Measurements from ENCODE around the gene NPW.

The NPW gene

GRCh38 chr16:2037115-2037514 is 17.5 kb downstream of the NPW start:
- no peak for DNase-seq

GRCh38 chr16:2037647-2038381 is 18.2 kb downstream of the NPW start:
- DNase-seq: no peak

GRCh38 chr16:2038382-2039231 is 19.0 kb downstream of the NPW start:
- DNase-seq: no peak

- no peak for DNase-seq
Observed at GRCh38 chr16:2039274-2040031, 19.9 kb downstream of the NPW start.

- DNase-seq: no peak
Observed at GRCh38 chr16:2040041-2040786, 20.6 kb downstream of the NPW start.

- no peak for DNase-seq
Observed at GRCh38 chr16:2040787-2041522, 21.4 kb downstream of the NPW start.

GRCh38 chr16:2042171-2042985 is 22.8 kb downstream of the NPW start:
- DNase-seq: no peak

- DNase-seq: no peak
Observed at GRCh38 chr16:2042986-2043666, 23.5 kb downstream of the NPW start.

GRCh38 chr16:2043667-2044451 is 24.3 kb downstream of the NPW start:
- DNase-seq: no peak

- DNase-seq: no peak
Observed at GRCh38 chr16:2044541-2044940, 25.0 kb downstream of the NPW start.

GRCh38 chr16:2045965-2046892 is 26.6 kb downstream of the NPW start:
- no peak for DNase-seq

GRCh38 chr16:2046893-2047329 is 27.3 kb downstream of the NPW start:
- DNase-seq: no peak

- DNase-seq: peak; percentile 95
Observed at GRCh38 chr16:2047330-2048115, 27.9 kb downstream of the NPW start, which contains the start of the genes NTHL1 and TSC2. Gene NTHL1, minus strand, starts transcription at chr16:2047834. Its CDS starts 11 bp downstream, at chr16:2047823. Gene TSC2, plus strand, starts transcription at chr16:2047985. Its CDS starts 631 bp downstream, at chr16:2048616.

- no peak for DNase-seq
Observed at GRCh38 chr16:2048116-2048543, 28.5 kb downstream of the NPW start.

GRCh38 chr16:2053211-2053610 is 33.6 kb downstream of the NPW start:
- no peak for DNase-seq

- no peak for DNase-seq
Observed at GRCh38 chr16:2053897-2054296, 34.3 kb downstream of the NPW start.

GRCh38 chr16:2054543-2055245 is 35.1 kb downstream of the NPW start:
- DNase-seq: no peak

Measured in NCI-H2227 treated with DMSO at 0.1 percent for 48 hours (cell line).